ENCODE results near the gene GDF7.

Gene GDF7

GRCh38 chr2:20661421-20662307 is 5.3 kb upstream of the GDF7 start:
- TF ChIP-seq CTCF (IDR thresholded peaks at IDR 0.05; ENCODE audit: insufficient read depth, low read depth, low read length, missing control alignments): peak; percentile 99
- H3K4me3 ChIP-seq (ENCODE audit: low read length): no peak overlapping the region
- DNase-seq (ENCODE audit: low read depth): peak; percentile 82

GRCh38 chr2:20662308-20662937 is 4.5 kb upstream of the GDF7 start:
- H3K4me3 ChIP-seq (ENCODE audit: low read length): no peak overlapping the region
- no peak for TF ChIP-seq CTCF (IDR thresholded peaks at IDR 0.05; ENCODE audit: insufficient read depth, low read depth, low read length, missing control alignments)

DNA sequence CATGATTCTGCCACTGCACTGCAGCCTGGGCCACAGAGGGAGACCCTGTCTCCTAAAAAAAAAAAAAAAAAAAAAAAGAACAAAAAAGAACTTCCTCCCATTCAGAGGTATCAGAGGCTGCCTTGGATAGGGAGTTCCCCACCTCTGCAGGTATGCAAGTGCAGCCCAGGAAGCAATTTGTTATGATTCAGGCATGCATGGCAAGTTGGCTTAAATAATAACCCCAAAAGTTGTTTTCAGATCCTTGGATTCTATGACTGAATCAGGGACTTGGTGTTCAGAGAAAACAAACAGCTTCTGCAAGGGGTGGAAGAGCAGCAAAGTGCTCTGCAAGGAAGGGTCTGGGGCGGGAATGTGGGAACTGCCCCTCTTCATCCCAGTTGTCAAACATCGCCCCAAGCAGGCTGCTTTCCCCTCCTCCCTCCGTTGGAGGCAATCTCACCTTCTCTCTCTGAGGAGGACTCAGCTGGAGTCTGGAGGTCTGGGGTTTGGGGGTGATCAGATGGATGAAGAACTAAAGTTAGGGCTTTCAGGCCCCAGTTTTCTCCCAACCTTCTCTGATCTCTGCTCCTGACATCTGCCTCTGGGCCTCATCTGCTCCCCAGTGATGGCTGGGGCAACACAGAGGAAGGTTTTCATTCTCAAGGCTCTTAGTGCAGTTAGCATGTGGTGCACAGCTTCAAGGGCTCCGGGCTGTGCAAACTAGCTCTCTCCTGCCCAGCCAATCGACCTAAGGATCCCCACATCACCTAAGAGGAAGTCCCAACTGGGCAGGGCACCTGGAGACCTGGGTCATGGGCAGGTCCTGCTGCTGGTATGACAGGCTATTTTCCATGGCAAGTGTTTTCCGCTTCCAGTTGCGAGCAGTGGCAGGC is 3.5 kb upstream of the GDF7 start:
- DNase-seq (ENCODE audit: low read depth): peak; percentile 32
- no peak for TF ChIP-seq CTCF (IDR thresholded peaks at IDR 0.05; ENCODE audit: insufficient read depth, low read depth, low read length, missing control alignments)
- H3K4me3 ChIP-seq (ENCODE audit: low read length): no peak overlapping the region

More at GRCh38 chr2:20662308-20662937, 4.5 kb upstream of the GDF7 start:
- DNase-seq (ENCODE audit: low read depth): no peak

- TF ChIP-seq CTCF (IDR thresholded peaks at IDR 0.05; ENCODE audit: insufficient read depth, low read depth, low read length, missing control alignments): no peak
- H3K4me3 ChIP-seq (ENCODE audit: low read length): no peak overlapping the region
- DNase-seq (ENCODE audit: low read depth): no peak
Observed at GRCh38 chr2:20664071-20664390, 2.9 kb upstream of the GDF7 start.

DNA sequence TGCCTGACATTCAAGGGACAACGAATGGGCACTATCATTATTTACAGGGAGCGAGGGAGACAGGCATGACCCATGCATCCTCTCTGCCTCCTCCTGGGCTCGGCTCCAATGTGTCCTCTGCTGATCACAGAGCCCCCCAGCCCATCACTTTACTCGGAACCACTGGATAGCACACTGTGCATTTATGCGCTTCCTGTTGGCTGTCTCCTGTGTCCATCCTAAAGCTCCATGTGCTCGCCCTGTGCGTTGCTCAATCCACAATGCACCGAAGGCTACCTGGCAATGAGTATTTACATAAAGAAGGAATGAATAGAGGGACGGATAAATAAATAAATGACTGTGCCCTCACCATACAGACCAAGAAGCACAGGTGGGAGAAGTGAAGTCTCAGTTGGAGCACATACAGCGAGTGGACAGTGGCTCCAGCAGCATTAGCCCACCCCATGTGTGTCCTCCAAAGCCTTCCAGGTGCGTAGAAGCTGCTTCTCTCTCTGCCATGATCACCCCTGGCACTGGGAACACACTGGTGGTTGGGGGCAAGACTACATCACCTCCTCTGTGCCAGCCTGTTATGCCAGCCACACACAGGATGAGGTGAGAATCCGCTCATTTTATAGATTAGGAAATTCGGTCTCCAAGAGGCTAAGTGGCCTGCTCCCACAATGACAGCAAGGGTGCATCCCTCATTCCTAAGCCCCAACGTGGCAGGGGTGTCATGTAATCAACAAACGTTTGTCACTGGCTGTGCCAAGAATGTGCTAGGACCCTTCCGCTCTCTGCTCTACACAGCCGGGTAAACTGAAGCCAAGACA is 2.3 kb upstream of the GDF7 start:
- H3K4me3 ChIP-seq (ENCODE audit: low read length): no peak overlapping the region
- DNase-seq (ENCODE audit: low read depth): no peak
- no peak for TF ChIP-seq CTCF (IDR thresholded peaks at IDR 0.05; ENCODE audit: insufficient read depth, low read depth, low read length, missing control alignments)
